Activated T-cell treated with anti-CD3 and anti-CD28 coated beads, Interleukin-2, amount 50 U/mL, for 72 hours (primary cell): Measurements from ENCODE around the gene ZFHX2. TPM values are rescaled to one million over a fixed set of nuclear protein-coding genes. Genes with fewer than 3 reads are reported as not detected.
A peak's percentile ranks its signal among the peaks of the same experiment; 100 is the strongest.

ENCODE experiments used
- ATAC-seq, 2 donors: fragments of 150-1000 bp; cut with Tn5 transposase; replicated peaks in 1 of 2; 2 replicates each; pipeline ENCODE4 v1.10.0; 2021; ENCODE audit warnings: moderate library complexity in 2 of 2, mild to moderate bottlenecking in 1 of 2
- DNase-seq, 2 donors: peaks; one replicate each; pipeline ENCODE4 v3.0.0; 2021 to 2022; ENCODE audit warnings: mixed read lengths in 1 of 2
- H3K27ac Mint-ChIP-seq: one replicate; pipeline ENCODE4 v1.8.0; 2022; ENCODE audit warnings: mild to moderate bottlenecking, moderate library complexity, mixed read lengths
- H3K27me3 Mint-ChIP-seq: one replicate; pipeline ENCODE4 v1.8.0; 2022; ENCODE audit warnings: low read depth, mixed read lengths
- H3K36me3 Mint-ChIP-seq, 2 donors: one replicate each; pipeline ENCODE4 v1.8.0; 2022; ENCODE audit warnings: mixed read lengths in 2 of 2, mild to moderate bottlenecking in 1 of 2; ENCODE audit not compliant: insufficient read depth in 2 of 2
- H3K4me1 Mint-ChIP-seq: one replicate; pipeline ENCODE4 v1.8.0; 2022; ENCODE audit warnings: low read depth, mixed read lengths
- H3K4me3 Mint-ChIP-seq, 2 donors: one replicate each; pipeline ENCODE4 v1.8.0; 2022; ENCODE audit warnings: mild to moderate bottlenecking in 2 of 2, mixed read lengths in 2 of 2, moderate library complexity in 2 of 2
- H3K9me3 Mint-ChIP-seq, 2 donors: one replicate each; pipeline ENCODE4 v1.8.0; 2022; ENCODE audit warnings: mixed read lengths in 2 of 2
- total RNA-seq, 2 donors: library from RNA; stranded (reverse); gene quantifications; one replicate each; pipeline ENCODE4 v1.2.3, GENCODE V29; 2022

Gene ZFHX2
- total RNA-seq, 2 donors from 2014 or later: 1.9 to 3.7 TPM

DNA sequence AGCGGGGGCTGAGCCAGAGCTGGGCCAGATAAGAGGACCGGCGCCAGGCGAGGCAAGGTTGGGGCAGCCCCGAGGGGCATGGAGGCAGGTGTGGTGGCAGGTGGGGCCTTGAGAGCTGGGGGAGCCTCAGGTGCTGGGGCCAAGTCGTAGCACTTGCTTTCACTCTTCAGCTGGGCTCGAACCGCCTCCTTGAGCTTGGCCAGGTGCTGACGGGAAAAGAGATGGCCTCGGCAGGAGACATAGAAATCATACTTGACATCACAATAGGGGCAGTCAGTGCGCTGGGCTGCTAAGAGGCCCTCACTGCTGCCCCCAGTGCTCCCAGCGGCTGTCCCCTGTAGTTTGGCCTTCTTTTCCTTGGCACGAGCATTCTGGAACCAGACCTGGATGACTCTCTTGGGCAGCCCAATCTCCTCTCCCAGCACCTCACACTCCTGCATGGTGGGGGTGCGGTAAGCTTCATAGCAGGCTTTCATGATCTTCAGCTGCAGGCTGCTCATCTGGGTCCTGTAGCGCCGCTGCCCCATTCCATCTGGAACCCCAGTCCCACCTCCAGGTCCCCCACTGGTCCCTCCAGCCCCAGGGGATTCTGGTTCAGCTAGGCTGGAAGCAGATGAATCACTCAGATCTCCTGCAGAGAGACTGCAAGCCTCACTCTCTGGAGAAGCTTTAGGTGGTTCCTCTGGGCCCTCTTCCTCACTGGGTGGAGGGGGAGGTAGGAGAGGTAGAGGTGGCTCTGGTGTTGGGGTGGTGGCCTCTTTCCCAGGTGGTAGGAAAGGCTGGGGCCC lies 28.1 kb downstream of the ZFHX2 start:
- H3K4me3 Mint-ChIP-seq: no peak overlapping the region
- H3K27ac Mint-ChIP-seq: no peak overlapping the region
- H3K4me1 Mint-ChIP-seq: no peaks in the 10 kb centered on the region
- DNase-seq: no peak
- no peak for ATAC-seq
- H3K27me3 Mint-ChIP-seq: no peaks in the 10 kb centered on the region
- no peaks in the 10 kb centered on the region for H3K36me3 Mint-ChIP-seq
- H3K9me3 Mint-ChIP-seq: no peaks in the 10 kb centered on the region

- Mint-ChIP-seq H3K4me1 (no peaks in the 10 kb centered on the region), H3K9me3 (no peaks in the 10 kb centered on the region), H3K36me3 (no peaks in the 10 kb centered on the region), H3K27me3 (no peaks in the 10 kb centered on the region), H3K4me3 (no peak overlapping the region), H3K27ac (no peak overlapping the region)
- no peak for ATAC-seq
- no peak for DNase-seq
These were observed 28.8 kb downstream of the ZFHX2 start for GRCh38 chr14:23522643-23523198.

DNA sequence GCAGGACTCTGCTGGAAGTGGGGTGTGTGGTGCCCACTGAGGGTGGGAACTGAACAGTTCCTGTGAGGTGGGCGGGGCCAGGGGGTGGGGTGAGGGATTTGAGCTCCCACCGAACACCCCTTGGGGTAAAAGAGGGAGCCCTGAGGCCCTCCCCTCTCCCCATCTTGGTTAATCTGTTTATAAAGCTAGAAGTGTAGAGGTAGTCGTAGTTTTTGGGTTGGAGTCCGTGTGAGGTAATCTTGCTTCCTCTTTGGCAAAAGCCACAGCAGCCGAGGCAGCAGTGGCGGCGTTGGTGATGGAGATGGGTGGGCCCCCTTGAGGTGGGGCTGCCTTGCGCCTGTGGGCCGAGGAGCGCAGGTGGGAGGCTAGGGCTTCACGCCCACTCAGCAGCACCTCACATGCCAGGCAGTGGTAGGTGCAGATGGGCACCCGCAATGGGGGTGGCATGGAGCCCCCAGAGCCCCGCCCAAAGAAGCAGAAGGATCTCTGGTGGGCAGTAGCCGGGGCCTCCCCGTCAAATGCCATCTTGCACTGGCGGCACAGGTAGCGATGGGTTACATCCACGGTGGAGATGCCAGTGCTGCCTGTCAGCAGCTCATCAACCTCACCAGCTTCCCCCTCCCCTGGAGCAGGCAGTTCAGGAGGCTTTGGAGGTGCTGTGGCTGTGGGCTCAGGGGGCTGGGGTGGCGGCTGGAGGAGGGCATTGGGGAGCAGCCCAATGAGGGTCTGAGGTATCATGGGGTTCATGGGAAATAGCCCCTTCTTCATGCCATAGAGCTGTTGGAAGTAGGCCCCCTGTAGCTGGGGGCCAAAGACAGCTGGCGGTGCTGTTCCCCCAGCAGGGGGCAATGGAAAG lies 29.6 kb downstream of the ZFHX2 start:
- ATAC-seq: no peak
- Mint-ChIP-seq H3K36me3 (no peaks in the 10 kb centered on the region), H3K4me1 (no peaks in the 10 kb centered on the region), H3K27ac (no peak overlapping the region), H3K4me3 (no peak overlapping the region), H3K9me3 (no peaks in the 10 kb centered on the region), H3K27me3 (no peaks in the 10 kb centered on the region)
- no peak for DNase-seq

DNA sequence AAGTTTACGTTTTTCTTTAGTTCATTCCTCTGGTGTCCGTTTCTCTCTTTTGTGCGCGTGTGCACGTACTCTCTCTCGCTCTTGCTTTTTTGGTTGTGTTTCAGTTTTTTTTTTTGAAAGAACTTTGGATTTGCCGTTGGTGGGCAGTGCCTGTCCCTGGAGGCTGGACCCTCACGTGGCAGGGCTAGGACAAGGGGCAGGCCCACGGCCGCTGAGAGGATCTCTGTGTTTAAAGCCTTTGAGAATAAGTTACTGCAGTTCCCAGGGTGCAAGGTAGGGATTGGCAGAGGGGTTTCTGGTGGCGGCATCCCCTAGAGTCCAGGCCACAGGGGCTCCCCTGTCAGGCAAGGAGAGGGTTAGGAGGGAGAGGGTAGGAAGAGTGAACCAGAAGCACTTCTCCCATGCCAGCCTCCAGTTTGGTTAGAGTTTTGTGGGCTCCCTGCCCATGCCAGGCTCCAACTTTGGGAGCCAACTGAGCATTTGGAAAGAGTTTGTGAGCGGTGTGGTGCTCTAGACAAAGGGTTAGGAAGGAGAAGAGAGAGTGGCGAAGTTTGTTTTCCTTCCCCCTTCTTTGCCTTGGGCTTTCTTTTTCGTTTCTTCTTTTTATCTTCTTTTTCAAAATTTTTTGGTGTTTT lies 30.5 kb downstream of the ZFHX2 start:
- no peaks in the 10 kb centered on the region for H3K27me3 Mint-ChIP-seq
- no peak for ATAC-seq

GRCh38 chr14:23518709-23519108 lies 32.9 kb downstream of the ZFHX2 start:
- H3K4me3 Mint-ChIP-seq: no peak overlapping the region
- ATAC-seq (no peak), DNase-seq (no peak)
- H3K27me3 Mint-ChIP-seq: no peaks in the 10 kb centered on the region
- no peak overlapping the region for H3K27ac Mint-ChIP-seq
- no peaks in the 10 kb centered on the region for H3K4me1 Mint-ChIP-seq
- H3K36me3 Mint-ChIP-seq: no peaks in the 10 kb centered on the region
- H3K9me3 Mint-ChIP-seq: no peaks in the 10 kb centered on the region

More for the DNA sequence above, 30.5 kb downstream of the ZFHX2 start:
- H3K4me1 Mint-ChIP-seq: no peaks in the 10 kb centered on the region
- no peak overlapping the region for H3K27ac Mint-ChIP-seq
- H3K4me3 Mint-ChIP-seq: no peak overlapping the region
- H3K9me3 Mint-ChIP-seq: no peaks in the 10 kb centered on the region
- H3K36me3 Mint-ChIP-seq: no peaks in the 10 kb centered on the region
- DNase-seq: no peak

DNA sequence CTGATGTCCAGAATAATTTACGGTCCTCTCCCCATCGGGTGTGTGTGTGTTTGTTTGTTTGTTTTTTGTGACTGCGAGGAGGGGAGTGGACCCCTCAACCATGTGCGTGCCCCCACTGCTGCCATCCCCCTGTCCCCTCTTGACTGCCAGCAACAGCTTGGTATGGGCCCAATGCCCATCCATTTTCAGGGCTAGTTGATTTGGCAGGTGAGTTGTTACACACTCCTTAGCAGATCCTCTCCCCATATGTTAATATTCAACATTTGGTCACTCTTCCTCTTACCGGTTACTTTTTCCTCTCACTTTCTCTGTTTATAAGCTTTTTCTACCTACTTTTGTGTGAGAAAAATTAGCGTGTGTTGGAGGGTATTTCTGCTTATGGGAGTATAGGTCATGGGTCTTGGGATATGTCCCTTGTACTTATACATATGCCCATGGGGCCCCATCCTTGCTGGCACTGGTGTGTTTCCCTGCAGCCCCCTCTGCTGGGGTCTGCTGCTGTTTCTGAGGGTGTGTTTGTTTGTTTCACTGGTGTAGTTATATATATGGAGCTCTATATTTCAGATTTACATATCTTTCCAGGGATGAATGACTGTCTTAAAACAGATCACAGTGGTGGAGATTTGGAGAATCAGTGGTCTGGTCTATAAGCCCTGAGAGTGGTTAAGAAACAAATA lies 33.8 kb downstream of the ZFHX2 start:
- H3K36me3 Mint-ChIP-seq: no peaks in the 10 kb centered on the region
- no peaks in the 10 kb centered on the region for H3K27me3 Mint-ChIP-seq
- no peaks in the 10 kb centered on the region for H3K9me3 Mint-ChIP-seq
- H3K4me1 Mint-ChIP-seq: no peaks in the 10 kb centered on the region
- no peak overlapping the region for H3K4me3 Mint-ChIP-seq
- no peak overlapping the region for H3K27ac Mint-ChIP-seq
- DNase-seq: no peak
- ATAC-seq: no peak

DNA sequence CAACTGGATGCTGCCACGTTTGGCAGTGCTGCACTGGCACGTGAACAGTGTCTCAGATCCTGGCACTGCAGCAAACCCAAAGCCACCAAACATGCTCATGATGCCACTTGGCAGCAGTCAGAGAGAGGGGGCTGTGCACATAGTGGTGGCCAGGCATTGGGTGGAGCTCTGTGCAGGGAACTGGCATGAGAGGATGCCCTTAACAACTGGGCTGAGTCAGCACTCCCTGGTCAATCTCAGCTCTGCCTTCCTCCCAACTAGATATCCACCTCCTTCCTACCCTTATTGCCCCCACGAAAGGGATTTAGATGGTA lies 37.0 kb downstream of the ZFHX2 start:
- H3K9me3 Mint-ChIP-seq: no peaks in the 10 kb centered on the region
- no peaks in the 10 kb centered on the region for H3K36me3 Mint-ChIP-seq
- no peak overlapping the region for H3K27ac Mint-ChIP-seq
- DNase-seq (no peak), ATAC-seq (no peak)
- no peak overlapping the region for H3K4me3 Mint-ChIP-seq
- H3K4me1 Mint-ChIP-seq: no peaks in the 10 kb centered on the region
- no peaks in the 10 kb centered on the region for H3K27me3 Mint-ChIP-seq

GRCh38 chr14:23513818-23514643 lies 37.5 kb downstream of the ZFHX2 start:
- H3K9me3 Mint-ChIP-seq: no peaks in the 10 kb centered on the region
- no peak overlapping the region for H3K27ac Mint-ChIP-seq
- no peaks in the 10 kb centered on the region for H3K36me3 Mint-ChIP-seq
- ATAC-seq: no peak
- no peaks in the 10 kb centered on the region for H3K27me3 Mint-ChIP-seq
- no peaks in the 10 kb centered on the region for H3K4me1 Mint-ChIP-seq
- no peak overlapping the region for H3K4me3 Mint-ChIP-seq
- DNase-seq: no peak

DNA sequence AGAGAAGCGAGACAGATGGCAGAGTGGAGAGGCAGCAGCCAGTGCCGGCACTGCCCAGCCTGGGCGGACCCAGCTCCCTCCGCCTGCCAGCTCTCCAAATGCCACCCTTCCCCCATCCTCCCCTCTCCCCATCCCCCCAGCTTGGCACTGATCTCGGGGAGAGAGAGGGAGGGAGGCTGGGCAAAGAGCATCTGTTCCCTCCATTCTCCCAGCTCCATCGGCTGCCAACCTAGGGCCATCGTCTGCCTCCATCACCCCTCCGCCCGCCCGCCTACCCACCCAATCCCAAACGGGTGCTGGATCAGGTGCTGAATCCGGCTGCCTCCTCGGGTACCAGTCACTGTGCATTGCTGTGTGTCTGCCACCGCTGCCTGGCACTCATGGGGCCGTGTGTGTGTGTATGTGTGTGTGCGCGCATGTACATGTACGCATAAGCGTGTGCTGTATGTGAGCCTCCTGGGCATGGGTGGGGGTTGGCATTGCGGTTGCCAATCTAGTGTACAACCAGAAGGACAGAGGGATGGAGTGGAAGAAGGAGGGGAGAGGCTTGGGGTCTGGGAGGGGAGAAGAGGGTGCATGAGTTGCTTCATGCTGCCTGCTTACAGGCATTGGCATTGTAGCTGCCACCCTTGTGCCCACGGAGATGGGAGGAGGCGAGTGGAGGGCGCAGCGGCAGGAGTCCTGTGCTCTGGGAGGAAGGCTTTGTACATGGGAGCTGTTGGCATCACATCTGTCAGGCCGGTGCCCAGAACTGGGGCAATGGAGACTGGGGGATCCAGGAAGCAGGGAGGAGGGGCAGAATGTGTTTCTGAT lies 38.4 kb downstream of the ZFHX2 start:
- no peaks in the 10 kb centered on the region for H3K27me3 Mint-ChIP-seq
- no peak overlapping the region for H3K27ac Mint-ChIP-seq
- H3K4me1 Mint-ChIP-seq: no peaks in the 10 kb centered on the region
- no peaks in the 10 kb centered on the region for H3K36me3 Mint-ChIP-seq
- no peak for ATAC-seq
- no peaks in the 10 kb centered on the region for H3K9me3 Mint-ChIP-seq
- H3K4me3 Mint-ChIP-seq: peak overlapping the region in 1 of 2 donors; percentile 52
- DNase-seq: no peak

DNA sequence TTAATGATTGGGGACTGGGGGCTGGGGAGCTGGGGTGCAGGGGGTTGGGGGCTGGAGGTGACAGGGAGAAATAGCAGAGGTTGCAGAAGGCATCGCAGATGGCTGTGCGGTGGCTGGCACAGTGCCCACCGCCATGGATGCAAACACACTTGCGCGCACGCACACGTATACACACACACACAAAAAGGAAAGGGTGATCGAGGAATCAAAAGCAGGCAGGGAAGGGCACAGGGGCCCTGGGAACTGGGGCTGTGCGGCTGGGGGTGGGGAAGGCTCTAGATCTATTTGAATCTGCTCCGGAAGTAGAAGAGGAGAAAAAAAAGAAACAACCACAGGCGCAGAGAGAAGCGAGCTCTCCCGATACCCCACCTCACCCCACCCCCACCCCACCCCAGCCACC lies 39.4 kb downstream of the ZFHX2 start:
- ATAC-seq: peak in 1 of 2 donors; percentile 26

GRCh38 chr14:23494223-23494622 lies 57.3 kb downstream of the ZFHX2 start:
- no peak for ATAC-seq
- Mint-ChIP-seq H3K27me3 (no peaks in the 10 kb centered on the region), H3K9me3 (no peaks in the 10 kb centered on the region), H3K36me3 (no peaks in the 10 kb centered on the region), H3K27ac (no peak overlapping the region), H3K4me3 (no peak overlapping the region), H3K4me1 (no peaks in the 10 kb centered on the region)
- no peak for DNase-seq

More for the DNA sequence above, 39.4 kb downstream of the ZFHX2 start:
- no peak overlapping the region for H3K27ac Mint-ChIP-seq
- H3K4me3 Mint-ChIP-seq: peak overlapping the region; percentile 39 to 70
- no peaks in the 10 kb centered on the region for H3K9me3 Mint-ChIP-seq
- DNase-seq: peak; percentile 7 to 8
- H3K27me3 Mint-ChIP-seq: no peaks in the 10 kb centered on the region
- no peaks in the 10 kb centered on the region for H3K4me1 Mint-ChIP-seq
- no peaks in the 10 kb centered on the region for H3K36me3 Mint-ChIP-seq
